Measurements from ENCODE around the gene ERICH3. TPM values are rescaled to one million over a fixed set of nuclear protein-coding genes. Genes with fewer than 3 reads are reported as not detected.

The ERICH3 gene
- total RNA-seq, 1 experiment from 2014 or later, result not detected

DNA sequence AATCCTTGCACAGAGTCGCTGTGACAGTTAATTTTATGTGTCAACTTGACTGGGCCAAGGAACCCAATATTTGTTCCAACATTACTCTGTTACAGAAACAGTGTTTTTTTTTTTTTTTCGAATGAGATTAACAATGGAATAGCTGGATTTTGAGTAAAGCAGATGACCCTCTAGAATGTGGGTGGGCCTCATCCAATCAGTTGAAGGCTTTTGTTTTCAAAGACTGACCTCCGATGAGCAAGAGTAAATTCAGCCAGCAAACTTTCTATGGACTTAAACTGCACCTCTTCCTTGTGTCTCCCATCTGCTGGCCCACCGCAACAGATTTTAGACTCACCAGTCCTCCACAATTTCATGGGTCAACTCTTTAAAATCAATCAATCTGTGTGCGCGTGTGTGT, 42.2 kb upstream of the ERICH3 start:
- H3K9me2 ChIP-seq (ENCODE audit: insufficient read depth), result no peaks in the 10 kb centered on the region
- H4K20me1 ChIP-seq (ENCODE audit: insufficient read depth), result no peaks in the 10 kb centered on the region
- H3K27ac ChIP-seq, result no peak overlapping the region
- H3K4me1 ChIP-seq (replicated peaks; ENCODE audit: insufficient read depth), result no peaks in the 10 kb centered on the region
- H3K4me3 ChIP-seq, result no peak overlapping the region
- ChIA-PET CTCF (no interaction called here), POLR2A (ENCODE audit: unreplicated experiment) (no interaction called here)
- H3K79me2 ChIP-seq (ENCODE audit: low read depth), result no peaks in the 10 kb centered on the region
- no peak for TF ChIP-seq EZH2 (IDR thresholded peaks at IDR 0.05; ENCODE audit: low read depth)
- TF ChIP-seq, protein P1, sequence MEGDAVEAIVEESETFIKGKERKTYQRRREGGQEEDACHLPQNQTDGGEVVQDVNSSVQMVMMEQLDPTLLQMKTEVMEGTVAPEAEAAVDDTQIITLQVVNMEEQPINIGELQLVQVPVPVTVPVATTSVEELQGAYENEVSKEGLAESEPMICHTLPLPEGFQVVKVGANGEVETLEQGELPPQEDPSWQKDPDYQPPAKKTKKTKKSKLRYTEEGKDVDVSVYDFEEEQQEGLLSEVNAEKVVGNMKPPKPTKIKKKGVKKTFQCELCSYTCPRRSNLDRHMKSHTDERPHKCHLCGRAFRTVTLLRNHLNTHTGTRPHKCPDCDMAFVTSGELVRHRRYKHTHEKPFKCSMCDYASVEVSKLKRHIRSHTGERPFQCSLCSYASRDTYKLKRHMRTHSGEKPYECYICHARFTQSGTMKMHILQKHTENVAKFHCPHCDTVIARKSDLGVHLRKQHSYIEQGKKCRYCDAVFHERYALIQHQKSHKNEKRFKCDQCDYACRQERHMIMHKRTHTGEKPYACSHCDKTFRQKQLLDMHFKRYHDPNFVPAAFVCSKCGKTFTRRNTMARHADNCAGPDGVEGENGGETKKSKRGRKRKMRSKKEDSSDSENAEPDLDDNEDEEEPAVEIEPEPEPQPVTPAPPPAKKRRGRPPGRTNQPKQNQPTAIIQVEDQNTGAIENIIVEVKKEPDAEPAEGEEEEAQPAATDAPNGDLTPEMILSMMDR (conservative IDR thresholded peaks at IDR 0.05), result no peak
- no peaks in the 10 kb centered on the region for H3K9me3 ChIP-seq (ENCODE audit: insufficient read depth, low read depth)
- intact Hi-C loops (cut with micrococcal nuclease; ENCODE audit: unreplicated experiment), result no loop called here
- H2AFZ ChIP-seq, result no peak overlapping the region
- no peak overlapping the region for H3K4me2 ChIP-seq
- H3F3A ChIP-seq (ENCODE audit: insufficient read depth, low read depth), result no peaks in the 10 kb centered on the region
- BruUV-seq (replicated peaks), result no TSS peak
- H3K27me3 ChIP-seq (ENCODE audit: insufficient read depth, low read depth), result no peaks in the 10 kb centered on the region
- H3K36me3 ChIP-seq (ENCODE audit: low read depth), result peaks cover 10% of the 10 kb centered on the region; the same call in 1 of the 2 replicates
- DNase-seq, result no peak

DNA sequence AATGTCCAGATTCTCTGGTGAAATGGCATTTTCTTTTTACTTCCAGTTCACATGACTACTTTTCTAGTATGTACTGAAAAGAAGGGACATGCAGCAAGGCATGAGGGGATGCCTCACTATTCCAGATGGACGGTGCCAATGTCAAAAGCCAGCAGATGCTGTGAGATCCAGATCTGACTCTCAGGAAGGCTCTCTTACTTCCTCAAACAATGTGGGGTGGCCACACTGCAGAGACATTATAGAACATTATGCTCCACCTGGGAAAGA, 41.6 kb upstream of the ERICH3 start:
- Histone ChIP-seq H4K20me1 (ENCODE audit: insufficient read depth) (no peaks in the 10 kb centered on the region), H3K4me2 (no peak overlapping the region), H2AFZ (no peak overlapping the region), H3K4me1 (replicated peaks; ENCODE audit: insufficient read depth) (no peaks in the 10 kb centered on the region), H3F3A (ENCODE audit: insufficient read depth, low read depth) (no peaks in the 10 kb centered on the region), H3K79me2 (ENCODE audit: low read depth) (no peaks in the 10 kb centered on the region), H3K36me3 (ENCODE audit: low read depth) (peaks cover 4% of the 10 kb centered on the region; the same call in 1 of the 2 replicates), H3K27me3 (ENCODE audit: insufficient read depth, low read depth) (no peaks in the 10 kb centered on the region), H3K9me2 (ENCODE audit: insufficient read depth) (no peaks in the 10 kb centered on the region), H3K27ac (no peak overlapping the region), H3K4me3 (no peak overlapping the region), H3K9me3 (ENCODE audit: insufficient read depth, low read depth) (no peaks in the 10 kb centered on the region)
- ChIA-PET POLR2A (ENCODE audit: unreplicated experiment) (no interaction called here), CTCF (no interaction called here)
- no peak for DNase-seq
- BruUV-seq (replicated peaks), result no TSS peak
- TF ChIP-seq, protein P1 (conservative IDR thresholded peaks at IDR 0.05), result no peak
- no peak for TF ChIP-seq EZH2 (IDR thresholded peaks at IDR 0.05; ENCODE audit: low read depth)
- intact Hi-C loops (cut with micrococcal nuclease; ENCODE audit: unreplicated experiment), result no loop called here

DNA sequence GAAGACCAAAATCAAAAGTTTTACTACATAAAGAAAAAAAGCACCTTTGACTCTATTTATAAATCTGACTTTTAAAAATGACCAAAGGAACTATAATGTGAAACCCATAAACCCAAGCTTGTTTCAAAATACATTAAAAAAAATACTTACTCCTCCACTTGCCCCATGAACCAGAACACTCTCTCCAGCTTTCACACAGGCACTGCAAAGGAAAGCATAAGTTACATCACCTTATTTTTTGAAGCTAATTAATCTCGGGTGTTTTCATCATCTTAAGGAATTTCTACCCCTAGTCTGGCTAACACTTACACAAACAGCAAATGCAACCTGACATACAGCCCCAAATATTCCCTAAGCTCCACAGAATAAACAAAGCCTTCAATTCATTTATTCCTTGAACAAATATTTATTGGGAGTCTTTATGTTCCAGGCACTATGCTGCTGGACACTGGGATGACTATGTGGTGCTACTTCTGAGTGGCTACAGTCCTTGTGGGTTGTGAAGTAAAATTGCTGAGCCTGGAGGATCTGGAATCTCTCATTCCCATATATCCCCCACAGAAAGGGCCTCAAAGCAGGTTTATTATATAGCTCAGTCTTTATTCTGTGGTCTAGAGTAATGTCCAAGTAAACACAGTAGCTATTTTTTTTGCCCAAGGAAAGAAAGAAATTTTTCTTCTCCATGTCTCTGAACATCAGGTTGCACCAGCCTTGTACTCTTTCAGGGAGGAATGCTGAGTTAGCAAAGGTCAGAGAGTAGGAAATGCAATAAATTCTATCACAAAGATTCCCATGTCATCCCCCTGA, 41.0 kb upstream of the ERICH3 start:
- no peak for DNase-seq
- Histone ChIP-seq H3K79me2 (ENCODE audit: low read depth) (no peaks in the 10 kb centered on the region), H3K4me2 (no peak overlapping the region), H3K4me3 (no peak overlapping the region), H4K20me1 (ENCODE audit: insufficient read depth) (no peaks in the 10 kb centered on the region), H3K9me2 (ENCODE audit: insufficient read depth) (no peaks in the 10 kb centered on the region), H3K27ac (no peak overlapping the region), H3K4me1 (replicated peaks; ENCODE audit: insufficient read depth) (no peaks in the 10 kb centered on the region), H3K27me3 (ENCODE audit: insufficient read depth, low read depth) (no peaks in the 10 kb centered on the region), H3K36me3 (ENCODE audit: low read depth) (no peaks in the 10 kb centered on the region), H3F3A (ENCODE audit: insufficient read depth, low read depth) (no peaks in the 10 kb centered on the region), H2AFZ (no peak overlapping the region), H3K9me3 (ENCODE audit: insufficient read depth, low read depth) (no peaks in the 10 kb centered on the region)
- TF ChIP-seq EZH2 (IDR thresholded peaks at IDR 0.05; ENCODE audit: low read depth), result no peak
- TF ChIP-seq, protein P1 (conservative IDR thresholded peaks at IDR 0.05), result no peak
- BruUV-seq (replicated peaks), result no TSS peak
- POLR2A ChIA-PET (ENCODE audit: unreplicated experiment), result no interaction called here
- CTCF ChIA-PET, result no interaction called here
- intact Hi-C loops (cut with micrococcal nuclease; ENCODE audit: unreplicated experiment), result no loop called here
